ENCODE measurements around the gene ITPKA. TPM values are rescaled to one million over a fixed set of nuclear protein-coding genes. Genes with fewer than 3 reads are reported as not detected.

Gene ITPKA
- polyA plus RNA-seq, 1 of the 3 experiments (the other 2 are of a cell fraction): 2.2 TPM

DNA sequence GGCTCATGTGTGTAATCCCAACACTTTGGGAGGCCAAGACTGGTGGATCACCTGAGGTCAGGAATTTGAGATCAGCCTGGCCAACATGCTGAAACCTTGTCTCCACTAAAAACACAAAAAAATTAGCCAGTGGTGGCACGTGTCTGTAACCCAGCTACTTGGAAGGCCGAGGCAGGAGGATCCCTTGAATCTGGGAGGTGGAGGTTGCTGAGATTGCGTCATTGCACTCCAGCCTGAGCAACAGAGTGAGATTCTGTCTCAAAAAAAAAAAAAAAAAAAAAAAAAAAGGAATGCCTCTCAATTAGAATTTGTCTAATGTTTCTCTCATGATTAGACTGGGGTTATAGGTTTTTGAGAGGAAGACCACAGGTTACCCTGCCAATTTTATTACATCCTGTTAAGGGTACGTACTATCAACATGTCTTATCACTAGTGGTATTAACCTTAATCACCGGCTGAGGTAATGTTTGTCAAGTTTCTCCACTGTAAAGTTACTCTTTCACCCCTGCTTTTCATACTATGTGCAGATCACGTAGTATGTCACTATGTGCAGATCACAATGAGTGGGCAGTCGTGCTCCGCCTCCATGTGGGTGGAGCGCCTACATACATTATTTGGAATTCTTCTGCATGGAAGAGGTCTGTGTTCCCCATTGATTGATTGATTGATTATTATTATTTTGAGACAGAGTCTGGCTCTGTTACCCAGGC is 56.5 kb downstream of the ITPKA start:
- Histone ChIP-seq H3K27ac (ENCODE audit: low read depth in 2 of 2, low read length in 1 of 2) (no peak overlapping the region), H4K20me1 (ENCODE audit: insufficient read depth) (no peaks in the 10 kb centered on the region), H3K4me3 (ENCODE audit: low read depth in 2 of 2, low read length in 1 of 2) (no peak overlapping the region), H2AFZ (ENCODE audit: low read depth) (no peak overlapping the region), H3K9me3 (no peaks in the 10 kb centered on the region), H3K27me3 (ENCODE audit: insufficient read depth) (no peaks in the 10 kb centered on the region), H3K4me1 (ENCODE audit: control insufficient read depth in 1 of 2, insufficient read depth in 2 of 2, low read depth in 1 of 2, low read length in 1 of 2) (no peaks in the 10 kb centered on the region), H3K36me3 (replicated peaks in 1 of 2; ENCODE audit: control insufficient read depth in 1 of 2, insufficient read depth in 2 of 2, low read length in 1 of 2) (no peaks in the 10 kb centered on the region), H3K9me2 (no peaks in the 10 kb centered on the region), H3K9ac (no peak overlapping the region), H3K4me2 (no peak overlapping the region), H3F3A (replicated peaks; ENCODE audit: insufficient read depth) (no peaks in the 10 kb centered on the region), H3K79me2 (ENCODE audit: insufficient read depth) (no peaks in the 10 kb centered on the region)
- WGBS (ENCODE audit: low lambda C conversion rate): 88% methylated on average over 9 of the region's 9 CpGs
- CTCF ChIA-PET: no interaction called here
- TF ChIP-seq MEF2A (IDR thresholded peaks at IDR 0.05; ENCODE audit: borderline replicate concordance, low read depth): no peak
- no peak for TF ChIP-seq SMC3 (IDR thresholded peaks at IDR 0.05; ENCODE audit: low read depth, low read length)
- TF ChIP-seq SIN3A (IDR thresholded peaks at IDR 0.05; ENCODE audit: borderline replicate concordance, low read depth, low read length): no peak
- TF ChIP-seq, protein P1, sequence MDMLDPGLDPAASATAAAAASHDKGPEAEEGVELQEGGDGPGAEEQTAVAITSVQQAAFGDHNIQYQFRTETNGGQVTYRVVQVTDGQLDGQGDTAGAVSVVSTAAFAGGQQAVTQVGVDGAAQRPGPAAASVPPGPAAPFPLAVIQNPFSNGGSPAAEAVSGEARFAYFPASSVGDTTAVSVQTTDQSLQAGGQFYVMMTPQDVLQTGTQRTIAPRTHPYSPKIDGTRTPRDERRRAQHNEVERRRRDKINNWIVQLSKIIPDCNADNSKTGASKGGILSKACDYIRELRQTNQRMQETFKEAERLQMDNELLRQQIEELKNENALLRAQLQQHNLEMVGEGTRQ (IDR thresholded peaks at IDR 0.05; ENCODE audit: borderline replicate concordance, low read depth, low read length): no peak
- TF ChIP-seq, protein P2, sequence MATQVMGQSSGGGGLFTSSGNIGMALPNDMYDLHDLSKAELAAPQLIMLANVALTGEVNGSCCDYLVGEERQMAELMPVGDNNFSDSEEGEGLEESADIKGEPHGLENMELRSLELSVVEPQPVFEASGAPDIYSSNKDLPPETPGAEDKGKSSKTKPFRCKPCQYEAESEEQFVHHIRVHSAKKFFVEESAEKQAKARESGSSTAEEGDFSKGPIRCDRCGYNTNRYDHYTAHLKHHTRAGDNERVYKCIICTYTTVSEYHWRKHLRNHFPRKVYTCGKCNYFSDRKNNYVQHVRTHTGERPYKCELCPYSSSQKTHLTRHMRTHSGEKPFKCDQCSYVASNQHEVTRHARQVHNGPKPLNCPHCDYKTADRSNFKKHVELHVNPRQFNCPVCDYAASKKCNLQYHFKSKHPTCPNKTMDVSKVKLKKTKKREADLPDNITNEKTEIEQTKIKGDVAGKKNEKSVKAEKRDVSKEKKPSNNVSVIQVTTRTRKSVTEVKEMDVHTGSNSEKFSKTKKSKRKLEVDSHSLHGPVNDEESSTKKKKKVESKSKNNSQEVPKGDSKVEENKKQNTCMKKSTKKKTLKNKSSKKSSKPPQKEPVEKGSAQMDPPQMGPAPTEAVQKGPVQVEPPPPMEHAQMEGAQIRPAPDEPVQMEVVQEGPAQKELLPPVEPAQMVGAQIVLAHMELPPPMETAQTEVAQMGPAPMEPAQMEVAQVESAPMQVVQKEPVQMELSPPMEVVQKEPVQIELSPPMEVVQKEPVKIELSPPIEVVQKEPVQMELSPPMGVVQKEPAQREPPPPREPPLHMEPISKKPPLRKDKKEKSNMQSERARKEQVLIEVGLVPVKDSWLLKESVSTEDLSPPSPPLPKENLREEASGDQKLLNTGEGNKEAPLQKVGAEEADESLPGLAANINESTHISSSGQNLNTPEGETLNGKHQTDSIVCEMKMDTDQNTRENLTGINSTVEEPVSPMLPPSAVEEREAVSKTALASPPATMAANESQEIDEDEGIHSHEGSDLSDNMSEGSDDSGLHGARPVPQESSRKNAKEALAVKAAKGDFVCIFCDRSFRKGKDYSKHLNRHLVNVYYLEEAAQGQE (IDR thresholded peaks at IDR 0.05; ENCODE audit: low read depth, low read length): no peak
- TF ChIP-seq RXRA (IDR thresholded peaks at IDR 0.05; ENCODE audit: borderline replicate concordance, low read depth): no peak
- TF ChIP-seq TAF1 (IDR thresholded peaks at IDR 0.05; ENCODE audit: borderline replicate concordance, low read depth, low read length): no peak
- TF ChIP-seq, protein P3, sequence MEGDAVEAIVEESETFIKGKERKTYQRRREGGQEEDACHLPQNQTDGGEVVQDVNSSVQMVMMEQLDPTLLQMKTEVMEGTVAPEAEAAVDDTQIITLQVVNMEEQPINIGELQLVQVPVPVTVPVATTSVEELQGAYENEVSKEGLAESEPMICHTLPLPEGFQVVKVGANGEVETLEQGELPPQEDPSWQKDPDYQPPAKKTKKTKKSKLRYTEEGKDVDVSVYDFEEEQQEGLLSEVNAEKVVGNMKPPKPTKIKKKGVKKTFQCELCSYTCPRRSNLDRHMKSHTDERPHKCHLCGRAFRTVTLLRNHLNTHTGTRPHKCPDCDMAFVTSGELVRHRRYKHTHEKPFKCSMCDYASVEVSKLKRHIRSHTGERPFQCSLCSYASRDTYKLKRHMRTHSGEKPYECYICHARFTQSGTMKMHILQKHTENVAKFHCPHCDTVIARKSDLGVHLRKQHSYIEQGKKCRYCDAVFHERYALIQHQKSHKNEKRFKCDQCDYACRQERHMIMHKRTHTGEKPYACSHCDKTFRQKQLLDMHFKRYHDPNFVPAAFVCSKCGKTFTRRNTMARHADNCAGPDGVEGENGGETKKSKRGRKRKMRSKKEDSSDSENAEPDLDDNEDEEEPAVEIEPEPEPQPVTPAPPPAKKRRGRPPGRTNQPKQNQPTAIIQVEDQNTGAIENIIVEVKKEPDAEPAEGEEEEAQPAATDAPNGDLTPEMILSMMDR (IDR thresholded peaks at IDR 0.05): no peak
- TF ChIP-seq ELF1 (IDR thresholded peaks at IDR 0.05): no peak
- TF ChIP-seq RCOR1 (IDR thresholded peaks at IDR 0.05; ENCODE audit: low read length): no peak
- no peak for DNase-seq
- POLR2A ChIA-PET: no interaction called here

Small RNA genes within 50 kb of the gene (small RNA-seq; reads per million reads assigned to genes)
- 0 reads per million in 7 experiments for gene RNU6-1169P

Other genes with a start within 250 kb of the ITPKA start
- 7.2 and 8.4 TPM in 2 replicates for gene OIP5, start 161.3 kb upstream of the ITPKA start, polyA plus RNA-seq (2012; rRNA removed)
- gene NUSAP1, start 161.0 kb upstream of the ITPKA start, polyA plus RNA-seq (2012; rRNA removed): 41.1 and 43.5 TPM in 2 replicates
- 14.9 and 17.9 TPM in 2 replicates for gene NDUFAF1, start 91.4 kb upstream of the ITPKA start, polyA plus RNA-seq (2012; rRNA removed)
- 27.8 and 32.4 TPM in 2 replicates for gene RTF1, start 76.8 kb upstream of the ITPKA start, polyA plus RNA-seq (2012; rRNA removed)
- gene LTK, start 20.0 kb downstream of the ITPKA start, polyA plus RNA-seq (2012; rRNA removed): 0.06 and 0.07 TPM in 2 replicates
- gene RPAP1, start 50.4 kb downstream of the ITPKA start, polyA plus RNA-seq (2012; rRNA removed): 18.0 and 20.2 TPM in 2 replicates
- 8.7 and 10.3 TPM in 2 replicates for gene TYRO3, start 65.3 kb downstream of the ITPKA start, polyA plus RNA-seq (2012; rRNA removed)
- 2.3 and 2.9 TPM in 2 replicates for gene MGA, start 166.5 kb downstream of the ITPKA start, polyA plus RNA-seq (2012; rRNA removed)